ENCODE measurements around the gene GTPBP10.

The GTPBP10 gene, protein sequence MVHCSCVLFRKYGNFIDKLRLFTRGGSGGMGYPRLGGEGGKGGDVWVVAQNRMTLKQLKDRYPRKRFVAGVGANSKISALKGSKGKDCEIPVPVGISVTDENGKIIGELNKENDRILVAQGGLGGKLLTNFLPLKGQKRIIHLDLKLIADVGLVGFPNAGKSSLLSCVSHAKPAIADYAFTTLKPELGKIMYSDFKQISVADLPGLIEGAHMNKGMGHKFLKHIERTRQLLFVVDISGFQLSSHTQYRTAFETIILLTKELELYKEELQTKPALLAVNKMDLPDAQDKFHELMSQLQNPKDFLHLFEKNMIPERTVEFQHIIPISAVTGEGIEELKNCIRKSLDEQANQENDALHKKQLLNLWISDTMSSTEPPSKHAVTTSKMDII

DNA sequence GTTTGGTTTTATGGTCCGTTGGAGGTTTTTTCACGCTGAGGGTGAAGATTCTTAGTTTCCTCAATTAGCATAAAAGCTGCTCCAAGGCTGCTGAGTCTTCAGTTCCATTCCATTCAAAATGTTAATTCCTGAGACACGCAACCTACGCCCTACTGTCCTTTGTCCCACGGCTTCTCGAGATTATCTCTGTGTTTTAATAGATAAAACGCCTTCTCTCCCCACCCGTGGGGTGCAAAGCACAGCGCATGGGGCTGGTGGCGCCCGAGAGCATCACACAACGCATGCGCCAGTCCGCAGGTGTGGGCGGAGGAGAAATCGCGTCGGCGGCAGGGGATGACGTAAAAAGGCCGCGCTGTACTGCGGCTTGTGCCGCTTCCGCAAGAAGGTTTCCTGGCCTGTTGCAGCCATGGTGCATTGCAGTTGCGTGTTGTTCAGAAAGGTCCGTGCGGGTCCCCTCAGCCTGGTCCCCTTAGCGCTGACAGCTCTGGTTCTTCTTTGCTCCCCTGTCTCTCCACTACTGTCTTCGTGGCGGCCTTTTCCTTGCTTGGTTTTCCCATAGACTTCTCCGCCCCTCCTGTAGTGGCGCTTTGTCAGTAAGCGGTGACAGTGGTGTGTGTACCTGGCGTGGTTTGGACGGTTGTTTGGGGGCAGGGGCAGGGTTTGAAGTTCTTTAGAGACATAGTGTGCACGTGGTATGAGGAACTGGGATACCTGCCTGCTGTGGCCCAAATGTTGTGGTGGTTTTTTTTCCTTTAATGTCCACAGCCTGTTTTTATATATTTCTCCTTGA is at the start of gene GTPBP10:
Gene GTPBP10, plus strand, starts transcription at position 381 of the 790 bp plus-strand sequence. Its CDS starts 26 bp downstream, at position 407.
- peak within 1 kb of the TSS; percentile 79 for H3K4me3 ChIP-seq (ENCODE audit: low read depth, low read length)
- peak; percentile 93 for DNase-seq (ENCODE audit: low read depth)
- TF ChIP-seq, protein P1, sequence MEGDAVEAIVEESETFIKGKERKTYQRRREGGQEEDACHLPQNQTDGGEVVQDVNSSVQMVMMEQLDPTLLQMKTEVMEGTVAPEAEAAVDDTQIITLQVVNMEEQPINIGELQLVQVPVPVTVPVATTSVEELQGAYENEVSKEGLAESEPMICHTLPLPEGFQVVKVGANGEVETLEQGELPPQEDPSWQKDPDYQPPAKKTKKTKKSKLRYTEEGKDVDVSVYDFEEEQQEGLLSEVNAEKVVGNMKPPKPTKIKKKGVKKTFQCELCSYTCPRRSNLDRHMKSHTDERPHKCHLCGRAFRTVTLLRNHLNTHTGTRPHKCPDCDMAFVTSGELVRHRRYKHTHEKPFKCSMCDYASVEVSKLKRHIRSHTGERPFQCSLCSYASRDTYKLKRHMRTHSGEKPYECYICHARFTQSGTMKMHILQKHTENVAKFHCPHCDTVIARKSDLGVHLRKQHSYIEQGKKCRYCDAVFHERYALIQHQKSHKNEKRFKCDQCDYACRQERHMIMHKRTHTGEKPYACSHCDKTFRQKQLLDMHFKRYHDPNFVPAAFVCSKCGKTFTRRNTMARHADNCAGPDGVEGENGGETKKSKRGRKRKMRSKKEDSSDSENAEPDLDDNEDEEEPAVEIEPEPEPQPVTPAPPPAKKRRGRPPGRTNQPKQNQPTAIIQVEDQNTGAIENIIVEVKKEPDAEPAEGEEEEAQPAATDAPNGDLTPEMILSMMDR (IDR thresholded peaks at IDR 0.05; ENCODE audit: low read depth, low read length, missing control alignments): peak; percentile 77

DNA sequence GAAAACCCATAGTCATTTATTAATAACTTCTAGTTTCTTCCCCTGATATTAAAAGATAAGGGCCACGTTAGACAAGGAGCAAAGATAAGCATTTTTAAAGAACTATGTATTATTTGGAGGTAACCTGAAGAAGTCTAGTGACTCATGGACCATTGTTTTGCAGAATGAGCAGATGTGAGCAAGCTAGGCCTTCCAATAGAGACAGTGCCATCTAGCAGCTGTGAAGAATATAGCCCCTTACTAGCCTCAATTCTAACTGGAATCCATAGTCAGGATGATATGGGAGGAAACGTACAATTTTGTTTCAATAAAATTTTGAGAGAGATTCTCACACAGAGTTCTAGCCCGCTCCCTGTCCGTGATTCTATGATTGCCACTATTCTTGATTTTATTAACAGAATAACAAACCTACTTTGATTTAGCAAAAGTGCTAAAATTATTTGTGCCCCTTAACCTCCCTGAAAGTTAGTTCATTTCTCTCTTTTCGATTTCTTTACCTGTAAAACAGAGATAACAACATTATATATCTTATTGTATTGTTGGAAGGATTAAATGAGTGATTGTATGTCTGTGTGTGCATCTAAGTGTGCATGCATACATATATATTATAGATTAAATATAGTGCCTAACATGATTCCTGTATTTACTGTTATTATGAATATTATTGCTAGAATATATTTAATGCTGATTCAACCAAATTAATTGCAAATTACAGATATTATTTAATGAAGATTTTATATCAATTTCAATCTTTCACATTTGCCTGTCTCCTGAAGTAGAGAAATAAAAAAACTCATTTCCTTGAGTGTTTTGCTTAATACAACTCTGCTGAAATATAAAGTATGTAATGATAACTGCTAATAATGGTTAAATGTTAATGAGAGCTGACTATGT is 48.1 kb upstream of the GTPBP10 start:
- no peak for DNase-seq (ENCODE audit: low read depth)
- TF ChIP-seq, protein P1 (IDR thresholded peaks at IDR 0.05; ENCODE audit: low read depth, low read length, missing control alignments): peak; percentile 62
- H3K4me3 ChIP-seq (ENCODE audit: low read depth, low read length): no peak overlapping the region

DNA sequence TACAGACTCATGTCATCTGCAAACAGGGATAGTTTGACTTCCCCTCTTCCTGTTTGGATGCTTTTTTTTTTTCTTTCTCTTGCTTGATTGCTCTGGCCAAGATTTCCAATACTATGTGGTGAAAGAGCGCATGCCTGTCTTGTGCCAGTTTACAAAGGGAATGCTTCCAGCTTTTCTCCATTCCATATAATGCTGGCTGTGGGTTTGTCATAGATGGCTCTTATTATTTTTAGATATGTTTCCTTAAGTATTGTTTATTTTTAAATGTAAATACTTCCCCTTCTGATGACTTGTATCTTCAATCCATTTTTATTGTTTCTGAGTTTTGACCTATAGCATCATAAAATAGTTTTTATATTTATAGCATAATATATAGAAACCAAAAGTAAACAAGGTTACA is 43.3 kb upstream of the GTPBP10 start:
- DNase-seq (ENCODE audit: low read depth): no peak
- TF ChIP-seq, protein P1 (IDR thresholded peaks at IDR 0.05; ENCODE audit: low read depth, low read length, missing control alignments): no peak
- no peak overlapping the region for H3K4me3 ChIP-seq (ENCODE audit: low read depth, low read length)

DNA sequence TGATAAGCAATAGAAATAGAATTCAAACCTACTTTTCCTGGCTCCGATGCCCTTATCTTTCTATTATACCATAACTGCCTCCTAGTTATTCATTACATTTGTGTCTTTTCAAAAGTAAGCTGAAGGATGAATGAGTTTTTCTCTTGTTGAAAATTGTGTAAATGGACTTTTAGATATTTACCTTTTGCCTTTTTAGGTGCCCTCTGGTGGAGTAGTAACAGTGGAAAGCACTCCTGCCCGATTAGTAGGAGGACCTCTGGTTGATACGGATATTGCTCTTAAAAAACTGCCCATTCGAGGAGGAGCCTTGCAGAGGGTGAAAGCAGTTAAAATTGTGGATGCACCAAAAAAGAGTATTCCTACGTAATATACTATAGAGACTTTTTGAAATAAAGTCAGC is 36.6 kb upstream of the GTPBP10 start:
- DNase-seq (ENCODE audit: low read depth): no peak
- no peak overlapping the region for H3K4me3 ChIP-seq (ENCODE audit: low read depth, low read length)

DNA sequence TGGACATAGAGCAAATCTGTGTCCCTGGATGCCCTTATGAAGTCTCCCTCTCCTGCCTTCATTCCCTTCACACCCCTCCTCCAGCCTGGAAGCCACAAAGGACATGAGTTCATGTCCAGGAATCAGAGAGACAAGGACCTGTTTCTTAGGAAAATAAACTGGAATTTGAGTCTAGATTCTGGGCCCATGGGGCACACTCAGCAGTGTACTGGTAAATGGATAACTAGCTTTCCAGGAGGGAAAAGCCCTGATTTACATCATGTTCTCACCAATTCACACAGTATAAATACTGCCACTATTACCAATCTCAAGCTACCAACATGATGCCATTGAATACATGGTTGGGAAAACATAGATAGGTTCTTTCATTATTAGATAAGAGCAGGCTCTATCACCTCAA is 35.3 kb upstream of the GTPBP10 start:
- no peak for DNase-seq (ENCODE audit: low read depth)
- H3K4me3 ChIP-seq (ENCODE audit: low read depth, low read length): no peak overlapping the region
- TF ChIP-seq, protein P1 (IDR thresholded peaks at IDR 0.05; ENCODE audit: low read depth, low read length, missing control alignments): no peak

More for the DNA sequence above, 36.6 kb upstream of the GTPBP10 start:
- TF ChIP-seq, protein P1 (IDR thresholded peaks at IDR 0.05; ENCODE audit: low read depth, low read length, missing control alignments): no peak

DNA sequence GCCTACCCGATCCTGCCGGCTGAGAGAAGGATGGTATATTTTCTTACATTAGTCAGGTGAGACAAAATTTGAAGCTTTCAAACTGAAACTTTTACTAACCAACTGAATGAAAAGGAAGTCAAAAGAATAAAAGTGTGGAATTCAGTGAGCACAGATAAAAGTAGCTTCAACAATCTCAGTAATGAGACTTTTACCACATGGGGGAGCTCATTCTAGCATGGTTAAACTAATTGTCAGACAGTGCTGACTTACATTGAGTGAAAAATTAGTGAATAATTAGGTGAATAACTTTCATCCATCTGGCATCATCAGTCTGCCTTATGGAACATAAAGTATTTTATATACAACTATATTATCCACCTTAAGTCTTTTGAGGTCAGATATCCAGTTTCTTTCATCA is 33.8 kb upstream of the GTPBP10 start:
- H3K4me3 ChIP-seq (ENCODE audit: low read depth, low read length): no peak overlapping the region
- TF ChIP-seq, protein P1 (IDR thresholded peaks at IDR 0.05; ENCODE audit: low read depth, low read length, missing control alignments): peak; percentile 38
- DNase-seq (ENCODE audit: low read depth): no peak

Data from GM12864 (cell line).